Neural crest cell (in vitro differentiated cells): ENCODE data around the gene DNAH2. TPM values are rescaled to one million over a fixed set of nuclear protein-coding genes. Genes with fewer than 3 reads are reported as not detected.

Experiments used
- DNase-seq: peaks from one replicate; pipeline ENCODE4 v3.0.0; 2021; ENCODE audit warnings: low read depth, mixed read lengths, low spot score
- H3K27ac Mint-ChIP-seq: one replicate; pipeline ENCODE4 v1.8.0; 2021; ENCODE audit warnings: mild to moderate bottlenecking, mixed read lengths; ENCODE audit not compliant: unreplicated experiment
- H3K27me3 Mint-ChIP-seq: 2 replicates; pipeline ENCODE4 v1.8.0; 2021; ENCODE audit warnings: low read depth, mild to moderate bottlenecking, mixed read lengths
- H3K36me3 Mint-ChIP-seq: 2 replicates; pipeline ENCODE4 v1.8.0; 2021; ENCODE audit warnings: low read depth, mild to moderate bottlenecking, mixed read lengths
- H3K4me1 Mint-ChIP-seq: 2 replicates; pipeline ENCODE4 v1.8.0; 2021; ENCODE audit warnings: mixed read lengths
- H3K4me3 Mint-ChIP-seq: one replicate; pipeline ENCODE4 v1.8.0; 2021; ENCODE audit warnings: mild to moderate bottlenecking, mixed read lengths
- H3K9me3 Mint-ChIP-seq: 2 replicates; pipeline ENCODE4 v1.8.0; 2021; ENCODE audit warnings: mixed read lengths
- CTCF ChIP-seq: fragments of 200-600 bp; sonication (generic); conservative IDR thresholded peaks from 2 replicates; pipeline ENCODE4 v1.5.0; 2021; ENCODE audit warnings: antibody characterized with exemption, mild to moderate bottlenecking
- total RNA-seq: library from RNA; stranded (reverse); gene quantifications from 2 replicates; pipeline ENCODE4 v1.2.1, GENCODE V29; 2021

Gene DNAH2
- total RNA-seq, 1 donor from 2014 or later, result 0.16 TPM

- no peak for DNase-seq
- TF ChIP-seq CTCF, result no peak
- Mint-ChIP-seq H3K4me3 (no peak overlapping the region), H3K36me3 (no peaks in the 10 kb centered on the region), H3K27me3 (no peaks in the 10 kb centered on the region), H3K9me3 (peaks cover 5% of the 10 kb centered on the region), H3K27ac (no peak overlapping the region), H3K4me1 (peaks cover 52% of the 10 kb centered on the region)
Measured at GRCh38 chr17:7769854-7770253, 52.3 kb downstream of the DNAH2 start.

- no peak overlapping the region for H3K27ac Mint-ChIP-seq
- H3K4me3 Mint-ChIP-seq, result no peak overlapping the region
- H3K4me1 Mint-ChIP-seq, result peaks cover 31% of the 10 kb centered on the region
- TF ChIP-seq CTCF, result no peak
- no peak for DNase-seq
- H3K36me3 Mint-ChIP-seq, result no peaks in the 10 kb centered on the region
- H3K27me3 Mint-ChIP-seq, result no peaks in the 10 kb centered on the region
- peaks cover 5% of the 10 kb centered on the region for H3K9me3 Mint-ChIP-seq
Measured at GRCh38 chr17:7774055-7774521, 56.5 kb downstream of the DNAH2 start.

- H3K9me3 Mint-ChIP-seq, result peaks cover 5% of the 10 kb centered on the region
Measured at GRCh38 chr17:7775051-7775450, 57.5 kb downstream of the DNAH2 start.

GRCh38 chr17:7777017-7777416 is 59.5 kb downstream of the DNAH2 start:
- no peak for TF ChIP-seq CTCF
- Mint-ChIP-seq H3K36me3 (no peaks in the 10 kb centered on the region), H3K4me3 (no peak overlapping the region)

More at GRCh38 chr17:7775051-7775450, 57.5 kb downstream of the DNAH2 start:
- Mint-ChIP-seq H3K27ac (no peak overlapping the region), H3K27me3 (no peaks in the 10 kb centered on the region), H3K36me3 (no peaks in the 10 kb centered on the region), H3K4me1 (peaks cover 26% of the 10 kb centered on the region), H3K4me3 (no peak overlapping the region)
- DNase-seq, result no peak
- no peak for TF ChIP-seq CTCF

GRCh38 chr17:7780736-7781135 is 63.2 kb downstream of the DNAH2 start:
- Mint-ChIP-seq H3K4me1 (no peaks in the 10 kb centered on the region), H3K27me3 (no peaks in the 10 kb centered on the region), H3K27ac (no peak overlapping the region), H3K4me3 (no peak overlapping the region), H3K36me3 (no peaks in the 10 kb centered on the region), H3K9me3 (peaks cover under 1% of the 10 kb centered on the region)
- no peak for DNase-seq
- TF ChIP-seq CTCF, result no peak

More at GRCh38 chr17:7777017-7777416, 59.5 kb downstream of the DNAH2 start:
- no peaks in the 10 kb centered on the region for H3K27me3 Mint-ChIP-seq
- H3K27ac Mint-ChIP-seq, result peak overlapping the region; percentile 91
- H3K9me3 Mint-ChIP-seq, result peaks cover 2% of the 10 kb centered on the region
- DNase-seq, result no peak
- H3K4me1 Mint-ChIP-seq, result peaks cover 20% of the 10 kb centered on the region
